GM21786 (cell line): ENCODE measurements around the gene SLC6A7.
"Not testable (repeated sequence)": the region's sequence is repeated elsewhere in the genome, so short reads cannot be mapped to it uniquely, and the experiment has no call there.

Experiments
- ATAC-seq: cut with Tn5 transposase; IDR thresholded peaks from one replicate; pipeline ENCODE4 v1.9.1; 2021; ENCODE audit not compliant: unreplicated experiment

The SLC6A7 gene

DNA sequence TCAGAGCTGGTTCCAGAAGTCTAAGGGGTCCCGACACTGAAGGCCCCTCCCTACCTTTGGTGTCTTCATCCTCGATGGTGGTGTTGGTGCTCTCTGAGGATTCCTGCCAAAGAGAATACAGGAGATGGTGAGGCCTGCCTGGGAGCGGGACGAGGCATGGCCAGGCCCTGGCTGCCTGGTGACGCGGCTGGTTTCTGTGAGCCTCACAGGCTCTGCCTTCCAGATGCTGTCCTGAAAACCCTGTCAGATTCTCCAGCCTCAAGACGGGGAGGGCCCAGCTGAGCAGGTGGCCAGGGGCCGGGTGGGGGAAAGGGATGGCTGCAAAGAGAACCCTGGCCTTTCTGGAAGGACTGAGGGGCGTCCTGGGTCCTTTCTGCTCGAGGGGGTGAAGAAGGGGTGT lies 48.8 kb downstream of the SLC6A7 start:
- no peak for ATAC-seq

DNA sequence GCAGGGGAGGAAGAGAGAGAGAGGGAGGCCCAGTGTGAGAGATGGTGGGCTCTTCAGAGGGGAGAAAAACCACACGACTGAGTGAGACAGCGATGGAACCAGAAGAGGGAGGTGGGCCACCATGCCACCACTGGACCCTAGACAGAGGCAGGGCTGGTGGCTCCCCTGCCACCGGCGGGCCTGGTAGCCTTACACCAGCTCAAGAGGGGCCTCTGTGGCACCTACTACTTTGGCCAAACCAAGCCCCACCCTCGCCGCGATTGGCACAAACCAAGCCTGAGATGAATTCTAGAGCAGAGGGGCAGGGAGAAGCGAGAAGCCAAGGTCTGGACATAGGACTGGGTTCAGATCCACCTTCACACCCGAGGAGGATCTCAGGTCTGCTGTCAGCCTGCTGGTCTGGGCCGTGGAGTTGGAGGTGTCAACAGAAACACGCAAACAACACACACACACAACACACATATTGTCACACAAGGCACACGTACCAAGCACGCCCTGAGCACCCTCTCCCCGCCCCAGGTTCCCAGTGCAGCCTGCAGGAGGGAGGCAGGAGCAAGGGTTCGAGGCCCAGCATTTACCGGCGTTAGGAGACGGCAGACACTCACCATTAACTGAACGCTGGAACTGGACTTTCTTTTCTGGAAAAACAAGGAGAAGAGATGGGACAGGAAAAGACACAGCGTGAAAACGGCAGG lies 49.4 kb downstream of the SLC6A7 start:
- no peak for ATAC-seq

DNA sequence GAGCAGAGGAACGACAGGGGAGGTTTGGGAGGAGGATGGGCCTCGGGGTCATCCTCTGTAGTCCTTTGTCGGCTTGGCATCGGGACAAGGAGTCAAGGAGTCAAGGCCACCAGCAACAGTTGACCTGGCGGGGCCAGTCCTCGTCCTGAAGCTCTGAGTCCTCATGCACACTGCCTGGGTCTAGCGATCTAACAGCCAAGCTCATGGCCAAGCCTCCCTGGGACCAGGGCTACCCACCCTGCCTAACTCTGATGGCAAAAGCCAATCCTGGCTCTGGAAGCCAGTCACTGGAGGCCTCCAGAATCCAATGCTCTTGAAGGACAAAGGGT lies 49.9 kb downstream of the SLC6A7 start:
- ATAC-seq: no peak

DNA sequence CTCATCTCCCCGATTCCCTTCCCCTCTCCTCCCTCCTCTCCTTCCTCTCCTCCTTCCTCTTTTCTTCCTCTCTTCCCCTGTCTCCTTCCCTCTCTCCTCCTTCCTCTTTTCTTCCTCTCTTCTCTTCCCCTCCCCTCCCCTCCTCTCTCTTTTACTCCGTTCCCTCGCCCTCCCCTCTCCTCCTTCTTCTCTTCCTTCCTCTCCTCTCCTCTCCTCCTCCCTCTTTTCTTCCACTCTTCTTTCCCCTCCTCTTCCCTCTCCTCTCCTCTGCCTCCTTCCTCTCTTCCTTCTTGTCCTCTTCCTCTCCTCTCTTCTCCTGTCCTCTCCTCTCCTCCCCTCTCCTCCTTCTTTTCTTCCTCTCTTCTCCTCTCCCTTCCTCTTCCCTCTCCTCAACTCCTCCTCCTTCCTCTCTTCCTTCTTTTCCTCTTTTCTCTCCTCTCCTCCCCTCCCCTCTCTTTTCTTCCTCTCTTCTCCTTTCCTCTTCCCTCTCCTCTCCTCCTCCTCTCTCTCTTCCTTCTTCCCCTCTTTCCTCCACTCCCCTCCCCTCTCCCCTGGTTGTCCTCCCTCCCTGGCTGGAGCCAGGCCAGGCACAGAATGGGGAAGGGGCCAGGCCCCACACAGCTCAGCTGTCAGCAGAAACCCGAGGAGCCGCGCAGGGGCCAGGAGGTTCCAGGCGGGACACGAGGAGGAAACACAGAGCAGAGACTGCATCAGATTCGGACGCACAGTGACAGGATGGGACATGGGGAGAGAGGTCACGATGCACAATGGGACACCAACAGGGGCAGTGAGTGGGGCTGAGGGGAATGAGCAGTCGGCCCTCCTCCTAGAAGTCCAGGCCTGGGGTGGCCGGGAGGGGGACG lies 51.7 kb downstream of the SLC6A7 start:
- ATAC-seq: no peak

GRCh38 chr5:150242251-150242894 lies 52.5 kb downstream of the SLC6A7 start:
- no peak for ATAC-seq

GRCh38 chr5:150243590-150243989 lies 53.7 kb downstream of the SLC6A7 start:
- ATAC-seq: no peak

DNA sequence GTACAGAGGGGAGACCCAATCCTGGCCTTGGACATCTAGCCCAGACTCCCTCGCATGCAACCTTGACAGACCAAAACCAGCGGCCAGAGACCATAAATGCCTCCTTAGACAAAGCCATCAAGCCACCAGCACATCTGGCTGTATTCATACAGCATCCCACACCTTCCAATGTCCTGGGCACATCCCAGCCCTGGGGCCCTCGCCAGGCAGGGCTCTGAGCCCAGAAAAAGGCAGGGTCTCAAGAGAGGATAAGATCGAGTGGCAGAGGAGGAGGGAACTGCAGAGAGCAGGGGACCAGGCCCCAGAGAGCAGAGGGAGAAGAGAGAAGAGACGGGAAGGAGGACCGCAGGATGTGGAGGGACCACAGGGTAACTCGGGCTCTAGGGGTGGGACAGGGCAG lies 54.3 kb downstream of the SLC6A7 start:
- ATAC-seq: no peak

GRCh38 chr5:150245111-150245789 lies 55.4 kb downstream of the SLC6A7 start:
- no peak for ATAC-seq

- ATAC-seq: no peak
Measured at GRCh38 chr5:150245808-150246207, 55.9 kb downstream of the SLC6A7 start.

GRCh38 chr5:150246429-150246828 lies 56.6 kb downstream of the SLC6A7 start:
- ATAC-seq: no peak

GRCh38 chr5:150246835-150247234 lies 57.0 kb downstream of the SLC6A7 start:
- ATAC-seq: no peak

- no peak for ATAC-seq
Measured at GRCh38 chr5:150247726-150248125, 57.9 kb downstream of the SLC6A7 start.

- not testable (repeated sequence) for ATAC-seq
Measured at GRCh38 chr5:150248493-150248892, 58.6 kb downstream of the SLC6A7 start.

GRCh38 chr5:150248946-150249345 lies 59.1 kb downstream of the SLC6A7 start:
- ATAC-seq: no peak

DNA sequence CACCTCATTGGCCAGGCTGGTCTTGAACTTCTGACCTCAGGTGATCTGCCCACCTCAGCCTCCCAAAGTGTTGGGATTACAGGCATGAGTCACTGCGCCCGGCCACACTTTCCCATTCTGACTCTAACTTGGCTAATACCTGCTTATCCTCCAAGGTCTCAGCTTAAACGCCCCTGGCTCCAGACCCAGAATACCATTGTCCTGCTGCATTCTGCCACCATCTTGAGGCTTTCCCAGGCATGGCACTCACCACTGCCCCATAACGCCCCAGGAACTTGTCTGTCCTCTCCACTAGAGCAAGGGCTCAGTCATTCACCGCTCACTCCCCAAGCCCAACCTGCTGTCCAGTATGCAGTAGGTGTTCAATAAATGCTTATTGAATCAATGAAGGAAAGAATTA lies 59.9 kb downstream of the SLC6A7 start:
- no peak for ATAC-seq

DNA sequence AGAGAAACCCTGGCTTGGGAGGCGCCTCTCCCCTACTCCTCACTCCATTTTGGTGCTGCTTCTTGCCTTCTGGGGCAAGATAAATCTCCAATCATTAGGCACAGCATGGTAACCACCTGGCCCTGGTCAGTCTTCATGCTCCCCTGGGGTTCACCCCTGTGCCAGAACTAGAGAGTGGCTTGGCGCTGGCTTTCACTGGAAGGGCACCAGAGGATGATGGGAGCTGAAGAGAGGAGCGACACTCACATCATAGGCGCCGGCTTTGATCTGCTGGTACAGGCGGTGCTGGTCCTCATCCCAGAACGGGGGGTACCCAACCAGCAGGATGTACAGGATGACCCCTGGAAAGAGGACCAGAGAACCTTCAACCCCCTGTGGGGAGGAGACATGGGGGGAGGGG lies 61.6 kb downstream of the SLC6A7 start:
- ATAC-seq: no peak

DNA sequence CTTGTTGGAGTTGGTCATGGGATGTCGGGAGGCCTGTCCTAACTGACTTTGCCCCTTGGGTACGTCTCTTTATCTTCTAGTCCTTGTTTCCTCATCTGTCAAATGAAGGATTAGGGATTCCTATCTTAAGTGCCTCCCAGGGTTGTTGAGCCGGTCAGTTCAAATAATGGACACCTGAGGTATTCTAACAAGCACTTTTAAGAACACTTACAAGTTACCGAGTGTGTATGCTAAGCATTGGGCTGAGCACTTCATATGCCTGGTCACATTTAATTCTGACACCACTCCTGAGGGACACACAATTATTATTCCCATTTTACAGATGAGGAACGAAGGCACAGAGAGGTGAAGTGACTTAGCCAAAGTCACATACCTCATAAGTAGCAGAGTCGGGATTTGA lies 62.6 kb downstream of the SLC6A7 start:
- ATAC-seq: no peak

GRCh38 chr5:150253416-150254208 lies 63.8 kb downstream of the SLC6A7 start:
- no peak for ATAC-seq

DNA sequence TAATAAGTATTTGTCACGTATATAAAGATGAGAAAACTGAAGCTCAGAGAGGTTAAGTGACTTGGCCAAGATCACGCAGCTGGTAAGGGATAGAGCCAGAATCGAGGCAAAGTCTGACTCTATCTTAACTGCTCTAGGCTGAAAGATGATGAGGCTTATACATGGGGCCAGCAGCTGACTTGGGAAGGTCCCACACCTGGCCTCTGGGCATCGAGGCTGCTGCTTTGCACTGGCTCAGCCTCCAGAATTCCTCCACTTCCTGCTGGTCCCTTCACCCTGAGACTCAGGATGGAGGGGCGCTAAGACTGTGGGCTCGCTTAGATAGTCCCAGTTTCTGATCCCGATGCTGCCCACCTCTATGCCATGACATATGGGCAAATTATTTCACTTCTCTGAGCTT lies 64.5 kb downstream of the SLC6A7 start:
- no peak for ATAC-seq

DNA sequence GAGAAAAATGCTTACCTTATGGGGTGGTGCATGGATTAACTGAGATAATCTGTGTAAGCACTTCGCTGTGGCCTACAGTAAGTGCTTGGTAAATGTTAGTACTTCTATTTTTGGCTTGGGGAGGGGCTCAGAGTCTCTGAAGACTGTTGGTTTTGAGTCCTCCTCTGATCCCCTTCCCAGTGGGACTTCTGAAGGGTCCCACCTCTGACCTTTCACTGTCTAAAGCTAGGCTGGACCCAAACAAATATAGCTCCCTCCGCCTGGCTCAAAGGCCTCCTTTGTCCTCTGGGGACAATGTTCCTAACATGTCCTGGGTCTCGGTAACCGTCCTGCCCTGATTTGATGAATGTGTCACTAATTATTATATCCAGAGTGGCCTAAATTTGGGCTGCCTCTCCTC lies 64.9 kb downstream of the SLC6A7 start:
- no peak for ATAC-seq
